ENCODE data around the gene WDR35.
"Not testable (repeated sequence)": the region's sequence is repeated elsewhere in the genome, so short reads cannot be mapped to it uniquely, and the experiment has no call there.

Gene WDR35

GRCh38 chr2:19937004-19937403 lies 52.9 kb downstream of the WDR35 start:
- no peak for DNase-seq (ENCODE audit: low read depth)

- DNase-seq (ENCODE audit: low read depth): no peak
Observed at GRCh38 chr2:19936203-19936602, 53.7 kb downstream of the WDR35 start.

GRCh38 chr2:19933351-19933981 lies 56.4 kb downstream of the WDR35 start:
- no peak for DNase-seq (ENCODE audit: low read depth)

GRCh38 chr2:19932928-19933327 lies 57.0 kb downstream of the WDR35 start:
- no peak for DNase-seq (ENCODE audit: low read depth)

GRCh38 chr2:19929226-19929625 lies 60.7 kb downstream of the WDR35 start:
- no peak for DNase-seq (ENCODE audit: low read depth)

GRCh38 chr2:19927816-19928215 lies 62.1 kb downstream of the WDR35 start:
- not testable (repeated sequence) for DNase-seq (ENCODE audit: low read depth)

GRCh38 chr2:19924526-19924925 lies 65.4 kb downstream of the WDR35 start:
- not testable (repeated sequence) for DNase-seq (ENCODE audit: low read depth)

GRCh38 chr2:19922188-19922587 lies 67.7 kb downstream of the WDR35 start:
- DNase-seq (ENCODE audit: low read depth): not testable (repeated sequence)

GRCh38 chr2:19916385-19916950 lies 73.4 kb downstream of the WDR35 start:
- no peak for DNase-seq (ENCODE audit: low read depth)

- no peak for DNase-seq (ENCODE audit: low read depth)
Observed at GRCh38 chr2:19914266-19914975, 75.5 kb downstream of the WDR35 start.

- DNase-seq (ENCODE audit: low read depth): no peak
Observed at GRCh38 chr2:19911808-19912509, 77.9 kb downstream of the WDR35 start.

GRCh38 chr2:19902216-19902740 lies 87.6 kb downstream of the WDR35 start:
- DNase-seq (ENCODE audit: low read depth): no peak

GRCh38 chr2:19901442-19902215 lies 88.3 kb downstream of the WDR35 start, which contains the start of gene TTC32:
Gene TTC32 (minus strand): TSS chr2:19901983. CDS start chr2:19901854, 129 bp downstream.
- DNase-seq (ENCODE audit: low read depth): peak; percentile 92

GRCh38 chr2:19900931-19901441 lies 88.9 kb downstream of the WDR35 start:
- DNase-seq (ENCODE audit: low read depth): no peak

- DNase-seq (ENCODE audit: low read depth): no peak
Observed at GRCh38 chr2:19899985-19900930, 89.6 kb downstream of the WDR35 start.

- DNase-seq (ENCODE audit: low read depth): no peak
Observed at GRCh38 chr2:19898592-19899329, 91.1 kb downstream of the WDR35 start.

GRCh38 chr2:19897623-19898245 lies 92.2 kb downstream of the WDR35 start:
- no peak for DNase-seq (ENCODE audit: low read depth)

- no peak for DNase-seq (ENCODE audit: low read depth)
Observed at GRCh38 chr2:19895535-19895934, 94.4 kb downstream of the WDR35 start.

Data from T follicular helper cell (primary cell).